H1 (cell line): Measurements from ENCODE around the gene SLX4IP. TPM values are rescaled to one million over a fixed set of nuclear protein-coding genes. Genes with fewer than 3 reads are reported as not detected.

Experiments
- CTCF ChIA-PET: fragments of 300-600 bp; sonication (Branson Sonifier 250); formaldehyde crosslinking; loops from one replicate; lab custom pipeline; 2021; ENCODE audit not compliant: partially characterized antibody; lab: Charles Lee
- POLR2A ChIA-PET: fragments of 300-600 bp; sonication (Branson Sonifier 250); formaldehyde crosslinking; loops from one replicate; lab custom pipeline; 2021; ENCODE audit warnings: inconsistent platforms; ENCODE audit not compliant: partially characterized antibody; lab: Charles Lee
- DNase-seq, 2 experiments: peaks; one replicate each; pipeline versions ENCODE4 v3.0.0 to v3.0.0-alpha.2; 2010 to 2022; ENCODE audit warnings: low spot score in 2 of 2, low read depth in 1 of 2, mixed read lengths in 1 of 2
- FAIRE-seq: peaks from 2 replicates; lab custom pipeline; 2011; peaks lifted over from hg19 to GRCh38; lab: Jason Lieb, UNC
- H2AFZ ChIP-seq: 2 replicates; pipeline ENCODE4 v1.8.1; 2012; ENCODE audit warnings: low read length, inconsistent platforms
- H2AK5ac ChIP-seq: 2 replicates; pipeline ENCODE4 v1.6.1; 2013; ENCODE audit warnings: low read depth, low read length
- H2BK120ac ChIP-seq: replicated peaks from 2 replicates; pipeline ENCODE3; 2013; ENCODE audit warnings: low read depth, low read length, inconsistent platforms
- H2BK12ac ChIP-seq: 2 replicates; pipeline ENCODE4 v1.6.1; 2013; ENCODE audit warnings: low read depth, low read length
- H2BK15ac ChIP-seq: 2 replicates; pipeline ENCODE4 v1.6.1; 2013; ENCODE audit warnings: low read length
- H2BK20ac ChIP-seq: 2 replicates; pipeline ENCODE4 v1.6.1; 2013; ENCODE audit warnings: low read length
- H2BK5ac ChIP-seq: 2 replicates; pipeline ENCODE4 v1.6.1; 2013; ENCODE audit warnings: low read depth, low read length
- H3K14ac ChIP-seq: 2 replicates; pipeline ENCODE4 v1.6.1; 2013; ENCODE audit warnings: inconsistent platforms; ENCODE audit not compliant: insufficient read length
- H3K18ac ChIP-seq: 2 replicates; pipeline ENCODE4 v1.6.1; 2013; ENCODE audit warnings: low read length; ENCODE audit errors: extremely low read depth
- H3K23ac ChIP-seq: 2 replicates; pipeline ENCODE4 v1.6.1; 2013; ENCODE audit warnings: inconsistent platforms; ENCODE audit not compliant: insufficient read length
- H3K23me2 ChIP-seq: 2 replicates; pipeline ENCODE4 v1.6.1; 2013; ENCODE audit warnings: low read depth, low read length
- H3K27ac ChIP-seq: 2 replicates; pipeline ENCODE4 v1.6.1; 2011; ENCODE audit warnings: low read depth, low read length, inconsistent platforms
- H3K27me3 ChIP-seq, 4 experiments: replicated peaks in 1 of 4; 1 replicate in 1 of 4; 2 replicates in 3 of 4; pipeline versions ENCODE4 v1.6.1 to v1.8.1; 2011 to 2013; ENCODE audit warnings: low read length in 3 of 4, mild to moderate bottlenecking in 3 of 4, inconsistent platforms in 2 of 4, mixed read lengths in 2 of 4, moderate library complexity in 1 of 4; ENCODE audit not compliant: control insufficient read depth in 3 of 4, insufficient read depth in 3 of 4; ENCODE audit errors: extremely low read depth in 1 of 4
- H3K36me3 ChIP-seq, 4 experiments: 2 replicates each; pipeline versions ENCODE4 v1.6.1 to v1.8.1; 2011 to 2013; ENCODE audit warnings: mild to moderate bottlenecking in 4 of 4, low read length in 3 of 4, moderate library complexity in 2 of 4, control low read depth in 1 of 4, inconsistent platforms in 1 of 4; ENCODE audit not compliant: insufficient read depth in 4 of 4, control insufficient read depth in 2 of 4
- H3K4ac ChIP-seq: replicated peaks from 2 replicates; pipeline ENCODE3; 2013; ENCODE audit warnings: low read length, low read depth, mixed read lengths, inconsistent platforms; ENCODE audit not compliant: insufficient read length
- H3K4me1 ChIP-seq, 4 experiments: replicated peaks in 1 of 4; 1 replicate in 1 of 4; 2 replicates in 3 of 4; pipeline versions ENCODE4 v1.6.1 to v1.8.1; 2011 to 2013; ENCODE audit warnings: low read length in 3 of 4, inconsistent platforms in 2 of 4, mixed read lengths in 1 of 4; ENCODE audit not compliant: insufficient read depth in 4 of 4, control insufficient read depth in 3 of 4
- H3K4me2 ChIP-seq, 2 experiments: 2 replicates each; pipeline versions ENCODE4 v1.6.1 to v1.8.1; 2011 to 2013; ENCODE audit warnings: low read depth in 2 of 2, low read length in 2 of 2, control low read depth in 1 of 2, inconsistent platforms in 1 of 2, mild to moderate bottlenecking in 1 of 2; ENCODE audit not compliant: insufficient read depth in 1 of 2
- H3K4me3 ChIP-seq, 4 experiments: fragments of 200-600, 300-600 bp in 1 of 4; sonication (generic), shearing (Covaris generic), sonication (Bioruptor Twin) in 1 of 4; 2 replicates each; pipeline versions ENCODE4 v1.5.1 to v1.8.1; 2011 to 2016; ENCODE audit warnings: low read length in 4 of 4, low read depth in 3 of 4, control low read depth in 2 of 4, inconsistent platforms in 2 of 4, mild to moderate bottlenecking in 2 of 4, mixed read lengths in 1 of 4, moderate library complexity in 1 of 4; ENCODE audit not compliant: insufficient read depth in 2 of 4; ENCODE audit errors: extremely low read depth in 1 of 4
- H3K56ac ChIP-seq: replicated peaks from 2 replicates; pipeline ENCODE3; 2013; ENCODE audit warnings: low read depth, mild to moderate bottlenecking, mixed read lengths, low read length, inconsistent platforms; ENCODE audit not compliant: insufficient read length
- H3K79me1 ChIP-seq: 2 replicates; pipeline ENCODE4 v1.6.1; 2013; ENCODE audit warnings: low read depth, low read length, control low read depth
- H3K79me2 ChIP-seq, 2 experiments: 2 replicates each; pipeline versions ENCODE4 v1.6.1 to v1.8.1; 2012 to 2013; ENCODE audit warnings: low read length in 2 of 2, mild to moderate bottlenecking in 2 of 2, inconsistent platforms in 1 of 2; ENCODE audit not compliant: insufficient read depth in 2 of 2, control insufficient read depth in 1 of 2
- H3K9ac ChIP-seq, 4 experiments: replicated peaks in 1 of 4; 1 replicate in 1 of 4; 2 replicates in 3 of 4; pipeline versions ENCODE4 v1.6.1 to v1.8.1; 2011 to 2013; ENCODE audit warnings: low read depth in 3 of 4, low read length in 3 of 4, control low read depth in 2 of 4, mild to moderate bottlenecking in 2 of 4, moderate library complexity in 2 of 4, inconsistent platforms in 1 of 4; ENCODE audit errors: extremely low read depth in 1 of 4
- H3K9me3 ChIP-seq, 2 experiments: 2 replicates each; pipeline versions ENCODE4 v1.6.1 to v1.8.1; 2012 to 2013; ENCODE audit warnings: mild to moderate bottlenecking in 2 of 2, moderate library complexity in 2 of 2, control low read depth in 1 of 2, inconsistent platforms in 1 of 2, low read depth in 1 of 2, low read length in 1 of 2, mixed read lengths in 1 of 2; ENCODE audit not compliant: insufficient read depth in 2 of 2
- H4K20me1 ChIP-seq, 2 experiments: replicated peaks in 1 of 2; 2 replicates each; pipeline versions ENCODE3 to v1.8.1; 2011 to 2013; ENCODE audit warnings: inconsistent platforms in 2 of 2, low read length in 2 of 2, mild to moderate bottlenecking in 1 of 2; ENCODE audit not compliant: insufficient read depth in 2 of 2, control insufficient read depth in 1 of 2
- H4K5ac ChIP-seq: 2 replicates; pipeline ENCODE4 v1.6.1; 2013; ENCODE audit warnings: low read length, low read depth, mixed read lengths, inconsistent platforms; ENCODE audit not compliant: insufficient read length
- H4K8ac ChIP-seq: 2 replicates; pipeline ENCODE4 v1.8.0; 2013; ENCODE audit warnings: mild to moderate bottlenecking, moderate library complexity, low read length, inconsistent platforms; ENCODE audit not compliant: insufficient read depth; ENCODE audit errors: extremely low read depth
- H4K91ac ChIP-seq: replicated peaks from 2 replicates; pipeline ENCODE3; 2013; ENCODE audit warnings: low read length, mixed read lengths, inconsistent platforms; ENCODE audit not compliant: insufficient read length
- CEBPB ChIP-seq: IDR thresholded peaks from 2 replicates; pipeline ENCODE4 v1.6.1; 2012; ENCODE audit warnings: low read depth, low read length
- CHD1 ChIP-seq: IDR thresholded peaks from 2 replicates; pipeline ENCODE4 v1.6.1; 2012; ENCODE audit warnings: low read depth, low read length, improper control_type of control experiment
- CTBP2 ChIP-seq: IDR thresholded peaks from 2 replicates; pipeline ENCODE4 v1.7.0; 2011; ENCODE audit warnings: borderline replicate concordance, mild to moderate bottlenecking, moderate library complexity, mixed read lengths, low read length; ENCODE audit not compliant: insufficient read depth, insufficient read length
- EP300 ChIP-seq, 2 experiments: IDR thresholded peaks; 1 replicate in 1 of 2; 2 replicates in 1 of 2; pipeline ENCODE4 v1.6.1; 2011 to 2012; ENCODE audit warnings: low read depth in 2 of 2, low read length in 2 of 2, mild to moderate bottlenecking in 2 of 2, borderline replicate concordance in 1 of 2, inconsistent platforms in 1 of 2, moderate library complexity in 1 of 2
- GTF2F1 ChIP-seq: IDR thresholded peaks from 2 replicates; pipeline ENCODE4 v1.6.1; 2012; ENCODE audit warnings: low read depth, low read length, improper control_type of control experiment, borderline replicate concordance
- HDAC2 ChIP-seq, 2 experiments: fragments of 300-600 bp in 1 of 2; sonication (generic) in 1 of 2; IDR thresholded peaks; 2 replicates each; pipeline ENCODE4 v1.6.1; 2011 to 2012; ENCODE audit warnings: low read depth in 2 of 2, low read length in 2 of 2, mild to moderate bottlenecking in 2 of 2, moderate library complexity in 2 of 2, borderline replicate concordance in 1 of 2, inconsistent platforms in 1 of 2
- HDAC6 ChIP-seq: IDR thresholded peaks from one replicate; pipeline ENCODE4 v1.7.1; 2012; ENCODE audit warnings: low read depth, mild to moderate bottlenecking, inconsistent platforms, low read length, moderate library complexity
- KDM4A ChIP-seq: IDR thresholded peaks from one replicate; pipeline ENCODE4 v1.7.1; 2012; ENCODE audit warnings: low read depth, mild to moderate bottlenecking, moderate library complexity, low read length, inconsistent platforms; ENCODE audit not compliant: severe bottlenecking
- NANOG ChIP-seq: IDR thresholded peaks from 2 replicates; pipeline ENCODE4 v1.6.1; 2011; ENCODE audit warnings: low read length, low read depth, mild to moderate bottlenecking, inconsistent platforms; ENCODE audit not compliant: insufficient read depth, poor library complexity, severe bottlenecking
- POLR2AphosphoS5 ChIP-seq: IDR thresholded peaks from 2 replicates; pipeline ENCODE4 v1.6.1; 2011; ENCODE audit warnings: low read depth, low read length
- SIRT6 ChIP-seq: IDR thresholded peaks from one replicate; pipeline ENCODE4 v1.7.1; 2012; ENCODE audit warnings: low read length, inconsistent platforms
- TAF1 ChIP-seq: IDR thresholded peaks from 2 replicates; pipeline ENCODE4 v1.6.1; 2011; ENCODE audit warnings: mild to moderate bottlenecking, low read depth, low read length
- TAF7 ChIP-seq: optimal IDR thresholded peaks from 2 replicates; pipeline ENCODE3; 2011; ENCODE audit warnings: low read depth, mild to moderate bottlenecking, inconsistent platforms, low read length, moderate library complexity, borderline replicate concordance
- TBP ChIP-seq: IDR thresholded peaks from 2 replicates; pipeline ENCODE4 v1.6.1; 2011; ENCODE audit warnings: low read depth, low read length, improper control_type of control experiment
- TCF12 ChIP-seq: IDR thresholded peaks from 2 replicates; pipeline ENCODE4 v1.6.1; 2011; ENCODE audit warnings: low read depth, mild to moderate bottlenecking, low read length
- WGBS, 2 experiments: shearing (Covaris generic) in 1 of 2; methylation state at CpG; one replicate each; pipeline versions ENCODE4 v1.1.6 to v1.1.7; 2013 to 2015; ENCODE audit warnings: low lambda C conversion rate in 2 of 2, mixed read lengths in 2 of 2, inconsistent platforms in 1 of 2, low coverage in 1 of 2, missing lambda C conversion rate in 1 of 2; ENCODE audit not compliant: insufficient replicate concordance in 2 of 2, insufficient coverage in 1 of 2, insufficient read length in 1 of 2; ENCODE audit errors: extremely low coverage in 1 of 2, missing lambda C conversion rate in 1 of 2; 5-methylcytosine and 5-hydroxymethylcytosine counted together
- polyA plus RNA-seq, 7 experiments: library from polyadenylated mRNA; depleted of rRNA in 3 of 7; stranded (reverse) in 5 of 7; unstranded in 2 of 7; fragments of >200 nt in 5 of 7; fragments of 200-250 nt in 2 of 7; gene quantifications; 1 replicate in 5 of 7; 2 replicates in 1 of 7; 4 replicates in 1 of 7; pipeline versions ENCODE4 v1.2.1 to v1.2.3, GENCODE V29; 2011 to 2013; ENCODE audit warnings: missing spikeins in 2 of 7, mixed read lengths in 2 of 7
- total RNA-seq: library from RNA; stranded (reverse); fragmentation: NEBNext Ultra II Directional; extraction: Animal tissue kit (Norgen Biotek cat#: 25700); gene quantifications from 2 replicates; pipeline ENCODE4 v1.2.1, GENCODE V29; 2021

SLX4IP gene
- total and polyA plus RNA-seq, 2 of the 8 experiments (the other 6 are each of a cell fraction or from before 2014, with no cell fraction given), result 2.4 to 8.7 TPM

DNA sequence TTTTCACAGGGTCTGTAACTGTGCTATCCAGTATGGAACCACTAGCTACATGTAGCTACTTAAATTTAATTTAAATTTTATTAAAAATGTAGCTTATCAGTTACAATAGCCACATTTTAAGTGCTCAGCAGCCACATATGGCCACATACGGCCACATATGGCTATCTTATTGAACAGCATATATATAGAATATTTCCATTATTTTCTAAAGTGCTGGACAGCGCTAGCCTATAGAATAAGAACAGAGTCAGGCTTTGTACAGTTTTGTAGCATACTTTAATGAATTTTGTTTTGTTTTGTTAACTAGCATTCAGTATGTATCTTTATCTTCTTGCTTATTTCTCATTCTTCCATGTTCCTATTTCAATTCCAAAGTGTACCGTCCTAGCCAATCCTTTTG lies 120.3 kb downstream of the SLX4IP start:
- Histone ChIP-seq H2AK5ac (no peak overlapping the region), H4K20me1 (no peaks in the 10 kb centered on the region), H2BK12ac (no peak overlapping the region), H2BK20ac (no peak overlapping the region), H4K91ac (no peak overlapping the region), H3K79me1 (0 out of 2 replicates have a peak, but pooled peaks cover 3% of the 10 kb centered on the region), H3K79me2 (no peaks in the 10 kb centered on the region), H4K8ac (no peak overlapping the region), H3K14ac (no peak overlapping the region), H3K4me1 (peaks cover 4 to 34% (median 15%) of the 10 kb centered on the region in 4 experiments), H3K18ac (no peak overlapping the region; the same call in 1 of the 2 replicates), H3K23me2 (no peaks in the 10 kb centered on the region), H4K5ac (no peak overlapping the region), H3K23ac (no peak overlapping the region), H3K9ac (no peak overlapping the region), H3K4me2 (no peak overlapping the region), H2BK15ac (no peak overlapping the region), H3K4me3 (no peak overlapping the region), H2BK5ac (no peak overlapping the region), H3K4ac (no peak overlapping the region), H3K56ac (no peak overlapping the region), H3K27ac (no peak overlapping the region), H2BK120ac (no peak overlapping the region), H3K27me3 (no peaks in the 10 kb centered on the region), H2AFZ (no peak overlapping the region), H3K36me3 (no peaks in the 10 kb centered on the region), H3K9me3 (no peaks in the 10 kb centered on the region)
- 96% methylated on average over 3 of the region's 3 CpGs; no CpG with 5 or more reads in 1 of the 2 experiments for WGBS, 2 experiments
- FAIRE-seq (no peak), DNase-seq (no peak)
- ChIA-PET CTCF (interaction anchor here (0.6 to 1.5 kb wide), 2 partner anchors 650 to 813 kb away, joined by 3 read pairs; no protein-coding TSS in a partner anchor), POLR2A (no interaction called here)
- TF ChIP-seq CHD1, result no peak
- no peak for TF ChIP-seq KDM4A
- no peak for TF ChIP-seq TCF12
- TF ChIP-seq HDAC6, result no peak
- TF ChIP-seq HDAC2 (IDR thresholded peaks at IDR 0.05; ENCODE audit: borderline replicate concordance in 1 of 2, low read depth in 2 of 2, low read length in 2 of 2), result no peak
- no peak for TF ChIP-seq NANOG
- TF ChIP-seq SIRT6, result no peak
- TF ChIP-seq POLR2AphosphoS5, result no peak
- TF ChIP-seq TAF1, result no peak
- no peak for TF ChIP-seq EP300 (IDR thresholded peaks at IDR 0.05; ENCODE audit: borderline replicate concordance in 1 of 2, low read depth in 2 of 2, low read length in 2 of 2)
- no peak for TF ChIP-seq GTF2F1
- no peak for TF ChIP-seq CTBP2
- TF ChIP-seq TBP, result no peak
- TF ChIP-seq CEBPB, result no peak
- TF ChIP-seq TAF7, result no peak
